Tibial nerve (tissue), 4 donors: ENCODE results near the gene PSMC3.

Experiments used
- CTCF ChIP-seq, 5 experiments: fragments of 200-600 bp in 3 of 5; fragments of 450-650 bp in 2 of 5; sonication (generic) in 3 of 5; IDR thresholded peaks; one replicate each; pipeline ENCODE4 v1.5.1; 2016 to 2019; ENCODE audit warnings: antibody characterized with exemption in 5 of 5, mild to moderate bottlenecking in 3 of 5, moderate library complexity in 2 of 5
- EP300 ChIP-seq, 2 donors: sonication (generic); formaldehyde crosslinking; IDR thresholded peaks; one replicate each; pipeline ENCODE4 v1.6.1; 2017; ENCODE audit warnings: antibody characterized with exemption in 2 of 2, mild to moderate bottlenecking in 1 of 2
- POLR2A ChIP-seq, 2 donors: fragments of 450-650 bp; IDR thresholded peaks; one replicate each; pipeline ENCODE4 v1.6.1; 2017; ENCODE audit warnings: antibody characterized with exemption in 2 of 2, mild to moderate bottlenecking in 2 of 2, moderate library complexity in 2 of 2

- TF ChIP-seq POLR2A (IDR thresholded peaks at IDR 0.05) (peak in 1 of 2 donors; percentile 61), CTCF (IDR thresholded peaks at IDR 0.05) (peak in 1 of 5 experiments; percentile 12), EP300 (IDR thresholded peaks at IDR 0.05) (peak; percentile 66 to 80)
Measured at GRCh38 chr11:47426062-47426956, at the start of gene PSMC3.
